Small intestine (tissue), 7 donors: ENCODE measurements around the gene ABCC11. TPM values are rescaled to one million over a fixed set of nuclear protein-coding genes. Genes with fewer than 3 reads are reported as not detected.
A peak's percentile ranks its signal among the peaks of the same experiment; 100 is the strongest.

Experiments
- DNase-seq, 2 donors: peaks; one replicate each; pipeline versions ENCODE4 v3.0.0 to v3.0.0-alpha.2; 2013
- FAIRE-seq: peaks from 2 replicates; lab custom pipeline; 2012; peaks lifted over from hg19 to GRCh38; lab: Jason Lieb, UNC
- H3K27ac ChIP-seq, 3 donors: one replicate each; pipeline ENCODE4 v1.5.1; 2013; ENCODE audit warnings: low read length in 2 of 3, mild to moderate bottlenecking in 2 of 3, control low read depth in 1 of 3, inconsistent platforms in 1 of 3, low read depth in 1 of 3, moderate library complexity in 1 of 3
- H3K27me3 ChIP-seq, 3 donors: one replicate each; pipeline ENCODE4 v1.6.1; 2013; ENCODE audit warnings: low read length in 3 of 3, inconsistent platforms in 1 of 3; ENCODE audit not compliant: control insufficient read depth in 3 of 3, insufficient read depth in 3 of 3
- H3K36me3 ChIP-seq, 3 donors: one replicate each; pipeline ENCODE4 v1.6.1; 2013; ENCODE audit warnings: low read length in 3 of 3, inconsistent platforms in 1 of 3, low read depth in 1 of 3, mild to moderate bottlenecking in 1 of 3, moderate library complexity in 1 of 3; ENCODE audit not compliant: control insufficient read depth in 3 of 3, insufficient read depth in 2 of 3
- H3K4me1 ChIP-seq, 3 donors: one replicate each; pipeline ENCODE4 v1.6.1; 2013; ENCODE audit warnings: low read length in 2 of 3, inconsistent platforms in 1 of 3, low read depth in 1 of 3, mild to moderate bottlenecking in 1 of 3, moderate library complexity in 1 of 3; ENCODE audit not compliant: control insufficient read depth in 3 of 3, insufficient read depth in 2 of 3
- H3K4me3 ChIP-seq, 3 donors: one replicate each; pipeline ENCODE4 v1.5.1; 2013; ENCODE audit warnings: low read length in 3 of 3, control low read depth in 1 of 3, inconsistent platforms in 1 of 3, low read depth in 1 of 3, mild to moderate bottlenecking in 1 of 3, moderate library complexity in 1 of 3
- H3K9me3 ChIP-seq, 2 donors: one replicate each; pipeline ENCODE4 v1.6.1; 2013; ENCODE audit warnings: low read depth in 1 of 2, low read length in 1 of 2; ENCODE audit not compliant: control insufficient read depth in 2 of 2, insufficient read depth in 1 of 2
- WGBS, 3 donors: extraction: QIAGEN DNeasy Blood & Tissue Kit; methylation state at CpG; one replicate each; pipeline ENCODE4 v1.1.7; 2013; 5-methylcytosine and 5-hydroxymethylcytosine counted together
- polyA plus RNA-seq, 4 donors: library from polyadenylated mRNA; stranded (reverse) in 3 of 4; unstranded in 1 of 4; fragments of 200-250 nt in 3 of 4; fragments of 120-200 nt in 1 of 4; gene quantifications; one replicate each; pipeline versions ENCODE4 v1.2.1 to v1.2.3, GENCODE V29; 2013
- donor health status: healthy with polysubstance abuse.
- donor health status: control.
- donor health status: control.
- donor health status: Bipolar disorder and iron deficiency.
- donor health status: healthy.

The ABCC11 gene
- polyA plus RNA-seq, 4 donors, result 0.15 to 0.22 (median 0.15) TPM; not detected in 1

DNA sequence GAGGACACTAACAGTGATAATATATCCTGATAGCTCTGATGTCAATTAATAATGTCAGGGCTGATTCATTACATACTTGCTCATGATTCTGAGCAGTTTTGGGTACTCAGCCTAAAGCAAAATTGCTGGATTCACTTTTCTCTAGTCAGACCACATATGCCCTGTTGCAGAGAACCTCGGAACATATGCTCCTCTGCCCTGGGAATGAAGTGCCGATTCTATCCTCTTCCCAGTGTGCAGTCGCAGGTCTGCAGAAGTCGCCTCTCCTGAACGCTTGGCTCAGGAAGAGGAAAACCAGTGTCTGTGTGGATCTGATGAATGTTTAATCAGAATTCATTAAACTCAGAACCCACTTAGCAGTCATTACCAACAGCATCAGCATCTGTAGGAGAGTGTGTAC is 126.1 kb downstream of the ABCC11 start:
- Histone ChIP-seq H3K4me3 (no peak overlapping the region), H3K36me3 (no peaks in the 10 kb centered on the region), H3K27me3 (no peaks in the 10 kb centered on the region), H3K4me1 (no peaks in the 10 kb centered on the region), H3K9me3 (no peaks in the 10 kb centered on the region), H3K27ac (no peak overlapping the region)
- no peak for DNase-seq
- WGBS, 3 donors, result 82 to 90% (median 83%) methylated on average over 5 of the region's 5 CpGs
- no peak for FAIRE-seq

DNA sequence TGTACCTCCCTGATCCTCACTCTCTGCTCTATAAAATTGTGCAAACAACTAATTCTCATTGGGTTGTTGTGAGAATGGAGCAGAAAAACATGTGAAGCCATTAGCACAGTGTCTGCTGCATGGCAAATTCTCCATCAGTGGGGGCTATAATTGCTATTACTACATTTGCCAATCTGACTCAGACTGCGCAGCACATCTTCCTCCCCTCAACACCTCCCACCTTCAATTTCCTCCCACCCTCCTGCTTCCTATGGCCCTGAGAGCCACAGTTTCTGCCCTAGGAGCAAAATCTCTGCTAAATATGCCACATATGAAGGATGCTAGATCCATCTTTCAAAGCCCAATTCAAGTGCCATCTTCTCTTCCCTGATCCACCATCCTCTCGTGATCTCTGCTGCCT is 128.5 kb downstream of the ABCC11 start:
- H3K36me3 ChIP-seq, result no peaks in the 10 kb centered on the region
- no peaks in the 10 kb centered on the region for H3K4me1 ChIP-seq
- no peak for DNase-seq
- H3K27me3 ChIP-seq, result no peaks in the 10 kb centered on the region
- H3K9me3 ChIP-seq, result no peaks in the 10 kb centered on the region
- no peak overlapping the region for H3K4me3 ChIP-seq
- no peak for FAIRE-seq
- H3K27ac ChIP-seq, result no peak overlapping the region
- WGBS, 3 donors, result 79 to 83% (median 80%) methylated on average over 2 of the region's 2 CpGs

DNA sequence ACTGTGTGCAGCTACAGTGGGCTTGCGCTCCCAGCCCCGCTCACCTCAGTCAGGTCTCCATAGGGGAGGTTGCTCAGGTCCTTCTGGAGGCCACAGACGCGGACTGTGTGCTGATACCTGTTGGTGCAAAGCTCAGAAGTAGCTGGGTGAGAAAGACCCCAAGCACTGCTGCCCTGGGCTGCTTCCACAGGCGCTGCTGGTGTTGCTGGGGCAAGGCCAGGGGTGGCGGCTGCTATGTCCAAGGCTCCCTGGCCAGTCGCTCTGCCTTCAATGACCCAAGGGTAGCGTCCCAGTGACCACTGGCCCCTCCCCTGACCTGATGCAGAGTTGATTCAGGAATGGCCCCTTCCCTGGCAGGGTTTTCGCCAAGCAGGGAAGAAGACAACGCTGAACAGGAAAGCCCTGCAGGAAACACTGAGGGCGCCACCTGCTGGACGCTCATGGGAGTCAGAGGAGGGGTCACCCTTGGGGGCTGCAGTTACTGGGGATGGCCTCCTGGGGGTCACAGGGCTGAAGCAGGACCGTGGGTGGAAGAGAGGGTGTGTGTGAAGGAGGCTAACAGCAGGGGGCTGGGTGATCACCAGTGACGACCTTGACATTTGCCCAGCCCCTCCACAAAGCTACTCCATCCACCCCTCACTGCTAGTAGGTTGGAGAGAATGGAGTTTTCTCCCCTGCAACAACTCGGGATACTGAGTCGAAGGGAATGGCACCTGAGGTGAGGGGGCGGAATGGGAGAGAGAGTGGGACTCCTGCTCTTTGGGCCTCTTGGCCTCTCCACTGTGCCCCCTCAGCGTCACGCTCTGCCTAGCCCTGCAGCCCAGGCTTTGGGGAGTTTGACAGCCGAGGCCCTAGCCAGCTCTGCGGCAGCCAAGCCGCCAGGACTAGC is 129.9 kb downstream of the ABCC11 start:
- Histone ChIP-seq H3K27ac (no peak overlapping the region), H3K36me3 (no peaks in the 10 kb centered on the region), H3K4me1 (no peaks in the 10 kb centered on the region), H3K4me3 (no peak overlapping the region), H3K27me3 (peaks cover 0 to 2% (median 0%) of the 10 kb centered on the region in 3 donors), H3K9me3 (no peaks in the 10 kb centered on the region)
- DNase-seq (peak; percentile 5 to 55), FAIRE-seq (no peak)
- 64 to 65% (median 64%) methylated on average over 22 of the region's 22 CpGs for WGBS, 3 donors

Other genes with a start within 250 kb of the ABCC11 start
- gene ABCC12, start 91.5 kb downstream of the ABCC11 start, polyA plus RNA-seq, result not detected
- 10 to 100 TPM; 18.1 to 48.3 (median 27.4) TPM for gene LONP2, start 3.2 kb downstream of the ABCC11 start, polyA plus RNA-seq
- gene SIAH1, start 137.9 kb upstream of the ABCC11 start, polyA plus RNA-seq, result 10 to 100 TPM; 18.8 to 40.1 (median 20.5) TPM